ENCODE data around the gene RALGPS1.

DNA sequence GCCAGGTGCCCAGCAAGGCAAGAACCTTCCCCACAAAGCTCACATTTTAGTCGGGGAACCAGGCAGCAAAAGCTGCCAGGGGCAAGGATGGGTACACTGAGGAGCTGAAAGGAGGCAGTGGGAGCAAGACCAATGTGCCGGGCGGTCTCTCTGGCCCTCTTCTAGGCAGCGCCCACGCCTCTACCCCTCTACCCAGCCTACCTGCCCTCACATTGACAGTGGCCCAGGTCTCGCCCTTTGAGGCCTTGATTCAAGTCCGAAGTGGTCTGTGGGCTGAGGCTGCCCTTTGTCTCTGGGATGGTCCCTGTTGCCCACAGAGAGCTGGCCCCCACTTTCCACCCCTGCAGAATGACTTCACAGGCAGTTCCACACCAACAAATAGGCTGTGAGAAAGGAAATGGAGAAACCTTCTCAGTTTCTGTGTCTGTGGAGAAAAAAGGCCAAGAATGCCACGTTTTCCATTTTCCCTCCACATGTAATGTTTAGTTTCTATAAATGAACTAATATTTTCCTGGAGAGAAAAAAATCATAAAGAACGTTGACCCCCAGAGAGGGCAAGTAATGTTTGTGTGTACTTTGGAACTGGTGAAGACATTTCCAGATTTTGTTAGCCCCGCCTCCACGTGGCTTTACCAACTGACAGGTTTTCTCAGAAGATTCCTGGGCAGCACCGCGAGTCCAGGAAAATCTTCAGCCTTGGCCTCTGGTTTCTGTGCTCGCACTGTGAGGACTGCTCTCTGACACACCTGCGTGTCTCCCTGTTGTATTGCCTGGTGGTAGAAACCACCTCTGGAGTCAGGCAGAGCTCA lies 265.3 kb downstream of the RALGPS1 start:
- TF ChIP-seq, protein P1, sequence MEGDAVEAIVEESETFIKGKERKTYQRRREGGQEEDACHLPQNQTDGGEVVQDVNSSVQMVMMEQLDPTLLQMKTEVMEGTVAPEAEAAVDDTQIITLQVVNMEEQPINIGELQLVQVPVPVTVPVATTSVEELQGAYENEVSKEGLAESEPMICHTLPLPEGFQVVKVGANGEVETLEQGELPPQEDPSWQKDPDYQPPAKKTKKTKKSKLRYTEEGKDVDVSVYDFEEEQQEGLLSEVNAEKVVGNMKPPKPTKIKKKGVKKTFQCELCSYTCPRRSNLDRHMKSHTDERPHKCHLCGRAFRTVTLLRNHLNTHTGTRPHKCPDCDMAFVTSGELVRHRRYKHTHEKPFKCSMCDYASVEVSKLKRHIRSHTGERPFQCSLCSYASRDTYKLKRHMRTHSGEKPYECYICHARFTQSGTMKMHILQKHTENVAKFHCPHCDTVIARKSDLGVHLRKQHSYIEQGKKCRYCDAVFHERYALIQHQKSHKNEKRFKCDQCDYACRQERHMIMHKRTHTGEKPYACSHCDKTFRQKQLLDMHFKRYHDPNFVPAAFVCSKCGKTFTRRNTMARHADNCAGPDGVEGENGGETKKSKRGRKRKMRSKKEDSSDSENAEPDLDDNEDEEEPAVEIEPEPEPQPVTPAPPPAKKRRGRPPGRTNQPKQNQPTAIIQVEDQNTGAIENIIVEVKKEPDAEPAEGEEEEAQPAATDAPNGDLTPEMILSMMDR (IDR thresholded peaks at IDR 0.05) = no peak
- TF ChIP-seq POLR2A (IDR thresholded peaks at IDR 0.05) = no peak
